B cell (primary cell): ENCODE data around the gene ZNF775. TPM values are rescaled to one million over a fixed set of nuclear protein-coding genes. Genes with fewer than 3 reads are reported as not detected.

Experiments
- ATAC-seq: fragments of 200-7000 bp; cut with Tn5 transposase; one replicate; pipeline ENCODE4 v1.10.0; 2021; ENCODE audit warnings: low read depth, mild to moderate bottlenecking, moderate number of reproducible peaks, moderate library complexity
- CTCF ChIA-PET: fragments of 350-600 bp; sonication (Branson Sonifier 250); formaldehyde crosslinking; loops from one replicate; lab custom pipeline; 2021; ENCODE audit warnings: antibody characterized with exemption, inconsistent platforms; lab: Charles Lee
- POLR2A ChIA-PET: fragments of 350-600 bp; sonication (Branson Sonifier 250); formaldehyde crosslinking; loops from one replicate; lab custom pipeline; 2021; ENCODE audit warnings: antibody characterized with exemption; lab: Charles Lee
- DNase-seq: peaks from one replicate; pipeline ENCODE4 v3.0.0; 2013
- H2AFZ ChIP-seq: 2 replicates; pipeline ENCODE4 v1.6.1; 2012; ENCODE audit warnings: mild to moderate bottlenecking, low read depth, low read length; ENCODE audit not compliant: insufficient read depth, poor library complexity, severe bottlenecking
- H3K27ac ChIP-seq, 2 donors: 1 replicate in 1 of 2; 2 replicates in 1 of 2; pipeline ENCODE4 v1.5.1; 2012 to 2013; ENCODE audit warnings: low read length in 2 of 2, mild to moderate bottlenecking in 2 of 2, moderate library complexity in 1 of 2
- H3K27me3 ChIP-seq, 4 experiments: fragments of 200-600 bp in 1 of 4; sonication (generic) in 1 of 4; replicated peaks in 1 of 4; 1 replicate in 2 of 4; 2 replicates in 2 of 4; pipeline versions ENCODE4 v1.6.1 to v1.7.0; 2013 to 2016; ENCODE audit warnings: low read length in 3 of 4, mild to moderate bottlenecking in 2 of 4, mixed read lengths in 1 of 4, moderate library complexity in 1 of 4; ENCODE audit not compliant: insufficient read depth in 4 of 4, control insufficient read depth in 3 of 4; ENCODE audit errors: control extremely low read depth in 1 of 4
- H3K36me3 ChIP-seq, 2 experiments: replicated peaks in 1 of 2; 1 replicate in 1 of 2; 2 replicates in 1 of 2; pipeline versions ENCODE4 v1.6.1 to v1.7.1; 2013; ENCODE audit warnings: low read length in 1 of 2; ENCODE audit not compliant: insufficient read depth in 2 of 2, control insufficient read depth in 1 of 2; ENCODE audit errors: control extremely low read depth in 1 of 2, extremely low read depth in 1 of 2
- H3K4me1 ChIP-seq, 2 donors: fragments of 200-600 bp in 1 of 2; sonication (generic) in 1 of 2; 1 replicate in 1 of 2; 2 replicates in 1 of 2; pipeline versions ENCODE4 v1.5.1 to v1.6.1; 2013 to 2017; ENCODE audit warnings: low read length in 2 of 2; ENCODE audit not compliant: control insufficient read depth in 2 of 2, insufficient read depth in 2 of 2
- H3K4me2 ChIP-seq: replicated peaks from 2 replicates; pipeline ENCODE3; 2012; ENCODE audit warnings: mild to moderate bottlenecking, low read depth, low read length; ENCODE audit not compliant: poor library complexity, severe bottlenecking
- H3K4me3 ChIP-seq, 5 experiments: fragments of 200-600 bp in 1 of 5; sonication (generic) in 1 of 5; 1 replicate in 3 of 5; 2 replicates in 2 of 5; pipeline versions ENCODE4 v1.5.1 to v1.7.0; 2011 to 2016; ENCODE audit warnings: low read length in 4 of 5, mild to moderate bottlenecking in 4 of 5, low read depth in 2 of 5, control low read depth in 1 of 5, moderate library complexity in 1 of 5; ENCODE audit not compliant: insufficient read depth in 1 of 5; ENCODE audit errors: control extremely low read depth in 1 of 5, extremely low read depth in 1 of 5
- H3K79me2 ChIP-seq: fragments of 200-600 bp; sonication (generic); one replicate; pipeline ENCODE4 v1.6.0; 2016; ENCODE audit warnings: low read length; ENCODE audit not compliant: control insufficient read depth, insufficient read depth
- H3K9ac ChIP-seq: fragments of 200-600 bp; sonication (generic); 2 replicates; pipeline ENCODE4 v1.6.1; 2017; ENCODE audit warnings: mild to moderate bottlenecking, low read length, moderate library complexity
- H3K9me3 ChIP-seq, 3 donors: one replicate each; pipeline versions ENCODE4 v1.6.1 to v1.7.1; 2013; ENCODE audit warnings: low read length in 2 of 3; ENCODE audit not compliant: control insufficient read depth in 2 of 3, insufficient read depth in 1 of 3; ENCODE audit errors: control extremely low read depth in 1 of 3
- H4K20me1 ChIP-seq: 2 replicates; pipeline ENCODE4 v1.6.0; 2012; ENCODE audit warnings: mild to moderate bottlenecking, low read length; ENCODE audit not compliant: insufficient read depth, control insufficient read depth, poor library complexity, severe bottlenecking
- H3K27ac Mint-ChIP-seq: one replicate; pipeline ENCODE4 v1.8.0; 2021; ENCODE audit warnings: mixed read lengths
- H3K27me3 Mint-ChIP-seq: one replicate; pipeline ENCODE4 v1.8.0; 2021; ENCODE audit warnings: mixed read lengths
- H3K4me1 Mint-ChIP-seq: one replicate; pipeline ENCODE4 v1.8.0; 2021; ENCODE audit warnings: mixed read lengths
- H3K4me3 Mint-ChIP-seq: one replicate; pipeline ENCODE4 v1.8.0; 2021; ENCODE audit warnings: mixed read lengths
- H3K9me3 Mint-ChIP-seq: one replicate; pipeline ENCODE4 v1.8.0; 2022; ENCODE audit warnings: mixed read lengths; ENCODE audit not compliant: insufficient read depth
- EZH2 ChIP-seq: IDR thresholded peaks from 2 replicates; pipeline ENCODE4 v1.6.1; 2012; ENCODE audit warnings: borderline replicate concordance, low read depth, mild to moderate bottlenecking, moderate library complexity, low read length; ENCODE audit not compliant: insufficient read depth, poor library complexity, severe bottlenecking
- WGBS: methylation state at CpG from one replicate; pipeline ENCODE4 v1.1.5; 2013; ENCODE audit warnings: missing lambda C conversion rate; ENCODE audit not compliant: insufficient coverage; 5-methylcytosine and 5-hydroxymethylcytosine counted together
- intact Hi-C: fragments of 100-400 bp; cut with micrococcal nuclease; formaldehyde crosslinking; loops from one replicate; pipeline ENCODE4 v1.10.0; 2022
- polyA plus RNA-seq: library from polyadenylated mRNA; depleted of rRNA; stranded (reverse); fragments of >200 nt; gene quantifications from 2 replicates; pipeline ENCODE4 v1.2.3, GENCODE V29; 2012
- total RNA-seq, 2 donors: library from RNA; stranded (reverse); fragments of 120-200 nt in 1 of 2; gene quantifications; 1 replicate in 1 of 2; 2 replicates in 1 of 2; pipeline versions ENCODE4 v1.2.3 to v1.2.4, GENCODE V29; 2013 to 2022
- TF ChIP-seq, protein P1 (sequence below): fragments of 200-600 bp; IDR thresholded peaks from one replicate; pipeline ENCODE4 v1.8.0; 2022; ENCODE audit warnings: antibody characterized with exemption, mild to moderate bottlenecking

Gene ZNF775
- total and polyA plus RNA-seq, 2 donors (not counting 1 experiment from before 2014, with no cell fraction given): 4.2 to 12.1 TPM

GRCh38 chr7:150398108-150398964, 19.2 kb downstream of the ZNF775 start:
- no peaks in the 10 kb centered on the region for H3K9me3 Mint-ChIP-seq
- intact Hi-C loops: no loop called here

GRCh38 chr7:150398965-150399320, 19.8 kb downstream of the ZNF775 start:
- no peak overlapping the region for H2AFZ ChIP-seq
- WGBS: 100% methylated on average over 1 of the region's 2 CpGs
- H3K4me1 ChIP-seq: peaks cover 9 to 10% of the 10 kb centered on the region in 2 donors
- H3K4me3 Mint-ChIP-seq: no peak overlapping the region
- peaks cover 0 to 7% of the 10 kb centered on the region in 2 experiments for H3K36me3 ChIP-seq
- no peaks in the 10 kb centered on the region for H3K27me3 Mint-ChIP-seq
- H4K20me1 ChIP-seq: no peaks in the 10 kb centered on the region
- DNase-seq (no peak), ATAC-seq (no peak)
- no peaks in the 10 kb centered on the region for H3K9me3 ChIP-seq
- H3K9ac ChIP-seq: no peak overlapping the region
- no peaks in the 10 kb centered on the region for H3K9me3 Mint-ChIP-seq
- H3K4me1 Mint-ChIP-seq: peaks cover 23% of the 10 kb centered on the region
- no peak for TF ChIP-seq EZH2
- TF ChIP-seq, protein P1, sequence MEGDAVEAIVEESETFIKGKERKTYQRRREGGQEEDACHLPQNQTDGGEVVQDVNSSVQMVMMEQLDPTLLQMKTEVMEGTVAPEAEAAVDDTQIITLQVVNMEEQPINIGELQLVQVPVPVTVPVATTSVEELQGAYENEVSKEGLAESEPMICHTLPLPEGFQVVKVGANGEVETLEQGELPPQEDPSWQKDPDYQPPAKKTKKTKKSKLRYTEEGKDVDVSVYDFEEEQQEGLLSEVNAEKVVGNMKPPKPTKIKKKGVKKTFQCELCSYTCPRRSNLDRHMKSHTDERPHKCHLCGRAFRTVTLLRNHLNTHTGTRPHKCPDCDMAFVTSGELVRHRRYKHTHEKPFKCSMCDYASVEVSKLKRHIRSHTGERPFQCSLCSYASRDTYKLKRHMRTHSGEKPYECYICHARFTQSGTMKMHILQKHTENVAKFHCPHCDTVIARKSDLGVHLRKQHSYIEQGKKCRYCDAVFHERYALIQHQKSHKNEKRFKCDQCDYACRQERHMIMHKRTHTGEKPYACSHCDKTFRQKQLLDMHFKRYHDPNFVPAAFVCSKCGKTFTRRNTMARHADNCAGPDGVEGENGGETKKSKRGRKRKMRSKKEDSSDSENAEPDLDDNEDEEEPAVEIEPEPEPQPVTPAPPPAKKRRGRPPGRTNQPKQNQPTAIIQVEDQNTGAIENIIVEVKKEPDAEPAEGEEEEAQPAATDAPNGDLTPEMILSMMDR: no peak
- intact Hi-C loops: no loop called here
- no peak overlapping the region for H3K27ac ChIP-seq
- no peaks in the 10 kb centered on the region for H3K27me3 ChIP-seq
- peak overlapping the region; percentile 56 for H3K27ac Mint-ChIP-seq
- peaks cover 16% of the 10 kb centered on the region for H3K79me2 ChIP-seq
- CTCF ChIA-PET: interaction anchor here (0.6 to 1.3 kb wide), 2 partner anchors 42 to 44 kb away, joined by 3 to 5 read pairs; no protein-coding TSS in a partner anchor
- no peak overlapping the region for H3K4me2 ChIP-seq
- no peak overlapping the region for H3K4me3 ChIP-seq
- POLR2A ChIA-PET: no interaction called here

More at GRCh38 chr7:150398108-150398964, 19.2 kb downstream of the ZNF775 start:
- no peak overlapping the region for H3K9ac ChIP-seq
- no peak overlapping the region for H3K27ac ChIP-seq
- no peaks in the 10 kb centered on the region for H3K27me3 ChIP-seq
- no peak overlapping the region for H3K27ac Mint-ChIP-seq
- peaks cover 3 to 4% of the 10 kb centered on the region in 2 donors for H3K4me1 ChIP-seq
- WGBS: 98% methylated on average over 26 of the region's 27 CpGs
- no peak for ATAC-seq
- no peak overlapping the region for H3K4me3 Mint-ChIP-seq
- H3K79me2 ChIP-seq: peaks cover 14% of the 10 kb centered on the region
- peaks cover 17% of the 10 kb centered on the region for H3K4me1 Mint-ChIP-seq
- no peaks in the 10 kb centered on the region for H4K20me1 ChIP-seq
- no peak for DNase-seq
- H3K4me2 ChIP-seq: no peak overlapping the region
- no peaks in the 10 kb centered on the region for H3K27me3 Mint-ChIP-seq
- TF ChIP-seq EZH2: no peak
- TF ChIP-seq, protein P1: no peak
- POLR2A ChIA-PET: no interaction called here
- H2AFZ ChIP-seq: no peak overlapping the region
- peaks cover 0 to 7% of the 10 kb centered on the region in 2 experiments for H3K36me3 ChIP-seq
- no peak overlapping the region for H3K4me3 ChIP-seq
- CTCF ChIA-PET: interaction anchor here (0.6 to 1.3 kb wide), 3 partner anchors 8 to 43 kb away, joined by 3 to 5 read pairs (median 3); no protein-coding TSS in a partner anchor
- no peaks in the 10 kb centered on the region for H3K9me3 ChIP-seq
